Trophoblast cell (in vitro differentiated cells and primary cell): ENCODE data around the gene NDUFS4.

Experiments
- DNase-seq, 2 donors: peaks; one replicate each; pipeline ENCODE4 v3.0.0-alpha.2; 2016
- H2AFZ ChIP-seq: 2 replicates; pipeline ENCODE4 v1.6.1; 2013; ENCODE audit warnings: low read length, moderate library complexity, mild to moderate bottlenecking; ENCODE audit not compliant: insufficient read depth, poor library complexity
- H2AK5ac ChIP-seq: 2 replicates; pipeline ENCODE4 v1.6.1; 2013; ENCODE audit warnings: mild to moderate bottlenecking, low read length
- H2BK120ac ChIP-seq: 2 replicates; pipeline ENCODE4 v1.6.1; 2013; ENCODE audit warnings: low read length, mild to moderate bottlenecking, moderate library complexity; ENCODE audit not compliant: insufficient read depth, poor library complexity
- H2BK12ac ChIP-seq: 2 replicates; pipeline ENCODE4 v1.6.1; 2013; ENCODE audit warnings: mild to moderate bottlenecking, low read length, moderate library complexity
- H2BK5ac ChIP-seq: 2 replicates; pipeline ENCODE4 v1.6.1; 2013; ENCODE audit warnings: low read length, low read depth, moderate library complexity, mild to moderate bottlenecking; ENCODE audit not compliant: poor library complexity
- H3K14ac ChIP-seq: 2 replicates; pipeline ENCODE4 v1.6.1; 2013; ENCODE audit warnings: mild to moderate bottlenecking, low read length
- H3K18ac ChIP-seq: 2 replicates; pipeline ENCODE4 v1.6.1; 2013; ENCODE audit warnings: mild to moderate bottlenecking, low read length
- H3K23ac ChIP-seq: 2 replicates; pipeline ENCODE4 v1.6.1; 2013; ENCODE audit warnings: low read length
- H3K27ac ChIP-seq: 2 replicates; pipeline ENCODE4 v1.5.1; 2013; ENCODE audit warnings: low read depth, mild to moderate bottlenecking, inconsistent platforms, low read length, moderate library complexity
- H3K27me3 ChIP-seq: 2 replicates; pipeline ENCODE4 v1.6.1; 2013; ENCODE audit warnings: inconsistent platforms, mild to moderate bottlenecking, low read length, moderate library complexity; ENCODE audit not compliant: insufficient read depth
- H3K36me3 ChIP-seq, 2 experiments: 1 replicate in 1 of 2; 2 replicates in 1 of 2; pipeline ENCODE4 v1.6.1; 2013; ENCODE audit warnings: low read length in 2 of 2, mild to moderate bottlenecking in 2 of 2, moderate library complexity in 1 of 2; ENCODE audit not compliant: insufficient read depth in 2 of 2, control insufficient read depth in 1 of 2
- H3K4ac ChIP-seq: 2 replicates; pipeline ENCODE4 v1.6.1; 2013; ENCODE audit warnings: low read depth, mild to moderate bottlenecking, low read length, moderate library complexity
- H3K4me1 ChIP-seq, 2 experiments: 1 replicate in 1 of 2; 2 replicates in 1 of 2; pipeline ENCODE4 v1.6.1; 2013; ENCODE audit warnings: low read length in 2 of 2, mild to moderate bottlenecking in 2 of 2, moderate library complexity in 1 of 2; ENCODE audit not compliant: insufficient read depth in 2 of 2, control insufficient read depth in 1 of 2
- H3K4me2 ChIP-seq: 2 replicates; pipeline ENCODE4 v1.6.1; 2013; ENCODE audit warnings: inconsistent platforms, mild to moderate bottlenecking, low read length, moderate library complexity
- H3K4me3 ChIP-seq: 2 replicates; pipeline ENCODE4 v1.5.1; 2013; ENCODE audit warnings: mild to moderate bottlenecking, low read depth, low read length, inconsistent platforms
- H3K79me1 ChIP-seq: one replicate; pipeline ENCODE4 v1.6.1; 2013; ENCODE audit warnings: low read length
- H3K79me2 ChIP-seq: 2 replicates; pipeline ENCODE4 v1.6.1; 2013; ENCODE audit warnings: low read length, mild to moderate bottlenecking; ENCODE audit not compliant: control insufficient read depth, insufficient read depth, poor library complexity
- H3K9ac ChIP-seq: 2 replicates; pipeline ENCODE4 v1.6.1; 2013; ENCODE audit warnings: mild to moderate bottlenecking, low read length
- H3K9me3 ChIP-seq: 2 replicates; pipeline ENCODE4 v1.6.1; 2013; ENCODE audit warnings: low read depth, mild to moderate bottlenecking, control low read depth, inconsistent platforms, low read length; ENCODE audit not compliant: insufficient read depth
- H4K12ac ChIP-seq: 2 replicates; pipeline ENCODE4 v1.6.1; 2013; ENCODE audit warnings: low read depth, mild to moderate bottlenecking, low read length, moderate library complexity
- H4K8ac ChIP-seq: 2 replicates; pipeline ENCODE4 v1.6.1; 2013; ENCODE audit warnings: low read depth, mild to moderate bottlenecking, low read length, moderate library complexity
- H4K91ac ChIP-seq: one replicate; pipeline ENCODE4 v1.6.1; 2013; ENCODE audit warnings: low read depth, mild to moderate bottlenecking, low read length, moderate library complexity
- WGBS: extraction: QIAGEN DNeasy Blood & Tissue Kit; methylation state at CpG from one replicate; pipeline ENCODE4 v1.1.7; 2013; ENCODE audit warnings: missing lambda C conversion rate; ENCODE audit not compliant: insufficient read length, insufficient coverage; ENCODE audit errors: extremely low coverage; 5-methylcytosine and 5-hydroxymethylcytosine counted together

The NDUFS4 gene

GRCh38 chr5:53671447-53671846 lies 111.0 kb downstream of the NDUFS4 start:
- Histone ChIP-seq H2AK5ac (no peak overlapping the region), H2BK12ac (no peak overlapping the region), H4K12ac (no peak overlapping the region), H3K4me1 (no peaks in the 10 kb centered on the region), H2BK120ac (no peak overlapping the region), H3K4me3 (no peak overlapping the region), H3K18ac (no peak overlapping the region), H3K79me2 (no peaks in the 10 kb centered on the region), H4K91ac (no peak overlapping the region), H3K9me3 (no peaks in the 10 kb centered on the region), H2BK5ac (no peak overlapping the region), H3K9ac (no peak overlapping the region), H2AFZ (no peak overlapping the region), H3K23ac (no peak overlapping the region), H3K4me2 (no peak overlapping the region), H4K8ac (no peak overlapping the region), H3K27ac (no peak overlapping the region), H3K14ac (no peak overlapping the region), H3K4ac (no peak overlapping the region), H3K27me3 (no peaks in the 10 kb centered on the region), H3K36me3 (no peaks in the 10 kb centered on the region), H3K79me1 (no peaks in the 10 kb centered on the region)
- no peak for DNase-seq
- no CpG with 5 or more reads among the region's 3 CpGs for WGBS

GRCh38 chr5:53674121-53674520 lies 113.7 kb downstream of the NDUFS4 start:
- H2AFZ ChIP-seq = no peak overlapping the region
- no peaks in the 10 kb centered on the region for H3K4me1 ChIP-seq
- no peak overlapping the region for H3K23ac ChIP-seq

GRCh38 chr5:53677632-53678031 lies 117.2 kb downstream of the NDUFS4 start:
- Histone ChIP-seq H4K12ac (no peak overlapping the region), H3K23ac (no peak overlapping the region), H3K36me3 (no peaks in the 10 kb centered on the region), H2BK12ac (no peak overlapping the region), H2AK5ac (no peak overlapping the region), H3K4ac (no peak overlapping the region), H3K4me3 (no peak overlapping the region), H3K79me1 (no peaks in the 10 kb centered on the region), H3K27me3 (no peaks in the 10 kb centered on the region), H3K27ac (no peak overlapping the region), H3K9me3 (no peaks in the 10 kb centered on the region), H3K9ac (no peak overlapping the region), H2BK5ac (no peak overlapping the region), H3K14ac (no peak overlapping the region), H4K8ac (no peak overlapping the region), H3K4me1 (no peaks in the 10 kb centered on the region), H2BK120ac (no peak overlapping the region), H3K79me2 (no peaks in the 10 kb centered on the region), H4K91ac (no peak overlapping the region), H3K4me2 (no peak overlapping the region), H2AFZ (no peak overlapping the region), H3K18ac (no peak overlapping the region)
- DNase-seq = peak in 1 of 2 donors; percentile 43
- no CpG with 5 or more reads among the region's 3 CpGs for WGBS

More at GRCh38 chr5:53674121-53674520, 113.7 kb downstream of the NDUFS4 start:
- Histone ChIP-seq H3K9me3 (no peaks in the 10 kb centered on the region), H3K4me2 (no peak overlapping the region), H3K18ac (no peak overlapping the region), H3K4ac (no peak overlapping the region), H2AK5ac (no peak overlapping the region), H3K79me1 (no peaks in the 10 kb centered on the region), H3K79me2 (no peaks in the 10 kb centered on the region), H3K27me3 (no peaks in the 10 kb centered on the region), H3K9ac (no peak overlapping the region), H2BK12ac (no peak overlapping the region), H2BK120ac (no peak overlapping the region), H4K8ac (no peak overlapping the region), H2BK5ac (peak overlapping the region; percentile 14), H4K12ac (no peak overlapping the region), H3K14ac (no peak overlapping the region), H3K36me3 (no peaks in the 10 kb centered on the region), H3K27ac (no peak overlapping the region), H3K4me3 (no peak overlapping the region), H4K91ac (no peak overlapping the region)
- peak; percentile 56 to 83 for DNase-seq
- no CpG with 5 or more reads among the region's 1 CpG for WGBS

DNA sequence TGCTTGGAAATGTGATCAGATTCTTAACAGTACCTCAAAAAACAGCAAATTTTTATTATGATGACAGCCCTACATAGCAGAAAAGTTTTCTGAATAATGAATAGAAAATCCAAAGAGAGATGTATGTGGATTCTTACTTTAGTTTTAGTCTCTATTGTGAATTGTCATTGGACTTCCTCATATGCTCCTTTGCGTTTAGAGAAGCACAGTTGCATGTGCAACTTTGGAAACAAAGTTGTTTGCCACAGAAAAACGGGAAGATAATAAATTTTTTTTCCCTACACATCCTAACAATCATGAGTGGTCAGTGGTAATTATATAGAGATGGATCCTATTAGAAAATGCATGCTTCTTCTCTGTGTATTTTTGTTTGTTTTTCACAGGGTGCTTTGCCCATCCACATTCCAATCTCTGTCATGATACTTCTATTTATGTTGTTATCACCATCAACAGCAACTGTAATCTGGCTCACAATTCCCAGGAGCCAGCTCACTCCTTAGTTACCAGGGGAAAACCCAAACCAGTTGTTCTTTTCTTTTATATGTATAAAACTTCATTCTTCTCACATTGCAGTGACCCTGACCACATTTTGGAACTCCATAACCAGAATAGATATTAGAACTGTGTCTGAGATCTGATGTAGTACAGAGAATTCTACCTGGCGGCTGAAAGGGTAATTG lies 118.7 kb downstream of the NDUFS4 start:
- no peak overlapping the region for H2BK12ac ChIP-seq
- H3K9me3 ChIP-seq = no peaks in the 10 kb centered on the region
- no CpG with 5 or more reads among the region's 3 CpGs for WGBS
- no peak overlapping the region for H2BK120ac ChIP-seq
- H3K27ac ChIP-seq = no peak overlapping the region
- H3K18ac ChIP-seq = no peak overlapping the region
- H3K9ac ChIP-seq = no peak overlapping the region
- H3K79me2 ChIP-seq = no peaks in the 10 kb centered on the region
- no peaks in the 10 kb centered on the region for H3K36me3 ChIP-seq
- no peak overlapping the region for H3K4ac ChIP-seq
- H2AFZ ChIP-seq = no peak overlapping the region
- no peak overlapping the region for H4K12ac ChIP-seq
- H3K27me3 ChIP-seq = no peaks in the 10 kb centered on the region
- peak; percentile 42 to 80 for DNase-seq
- H2BK5ac ChIP-seq = no peak overlapping the region
- H3K4me1 ChIP-seq = no peaks in the 10 kb centered on the region
- H3K4me2 ChIP-seq = no peak overlapping the region
- H3K4me3 ChIP-seq = no peak overlapping the region
- no peaks in the 10 kb centered on the region for H3K79me1 ChIP-seq
- no peak overlapping the region for H4K8ac ChIP-seq
- no peak overlapping the region for H3K14ac ChIP-seq
- H4K91ac ChIP-seq = no peak overlapping the region
- H3K23ac ChIP-seq = no peak overlapping the region
- no peak overlapping the region for H2AK5ac ChIP-seq
